ENCODE data around the gene FLT3LG.

DNA sequence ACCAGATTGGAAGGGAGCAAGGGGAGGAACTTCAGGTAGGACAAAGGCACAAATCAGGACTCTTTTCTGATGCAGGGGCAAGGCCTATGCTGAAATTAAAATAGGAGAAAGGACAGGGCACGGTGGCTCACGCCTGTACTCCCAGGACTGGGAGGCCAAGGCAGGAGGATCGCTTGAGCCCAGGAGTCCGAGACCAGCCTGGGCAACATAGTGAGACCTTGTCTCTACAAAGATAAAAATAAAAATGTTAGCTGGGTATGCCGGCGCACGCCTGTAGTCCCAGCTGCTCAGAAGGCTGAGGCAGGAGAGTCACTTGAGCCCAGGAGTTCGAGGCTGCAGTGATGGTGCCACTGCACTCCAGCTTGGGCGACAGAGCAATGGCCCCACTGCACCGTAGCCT is 38.3 kb upstream of the FLT3LG start:
- TF ChIP-seq, protein P1, sequence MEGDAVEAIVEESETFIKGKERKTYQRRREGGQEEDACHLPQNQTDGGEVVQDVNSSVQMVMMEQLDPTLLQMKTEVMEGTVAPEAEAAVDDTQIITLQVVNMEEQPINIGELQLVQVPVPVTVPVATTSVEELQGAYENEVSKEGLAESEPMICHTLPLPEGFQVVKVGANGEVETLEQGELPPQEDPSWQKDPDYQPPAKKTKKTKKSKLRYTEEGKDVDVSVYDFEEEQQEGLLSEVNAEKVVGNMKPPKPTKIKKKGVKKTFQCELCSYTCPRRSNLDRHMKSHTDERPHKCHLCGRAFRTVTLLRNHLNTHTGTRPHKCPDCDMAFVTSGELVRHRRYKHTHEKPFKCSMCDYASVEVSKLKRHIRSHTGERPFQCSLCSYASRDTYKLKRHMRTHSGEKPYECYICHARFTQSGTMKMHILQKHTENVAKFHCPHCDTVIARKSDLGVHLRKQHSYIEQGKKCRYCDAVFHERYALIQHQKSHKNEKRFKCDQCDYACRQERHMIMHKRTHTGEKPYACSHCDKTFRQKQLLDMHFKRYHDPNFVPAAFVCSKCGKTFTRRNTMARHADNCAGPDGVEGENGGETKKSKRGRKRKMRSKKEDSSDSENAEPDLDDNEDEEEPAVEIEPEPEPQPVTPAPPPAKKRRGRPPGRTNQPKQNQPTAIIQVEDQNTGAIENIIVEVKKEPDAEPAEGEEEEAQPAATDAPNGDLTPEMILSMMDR (conservative IDR thresholded peaks at IDR 0.05; ENCODE audit: low read depth in 2 of 2), result no peak
- TF ChIP-seq EZH2 (IDR thresholded peaks at IDR 0.05; ENCODE audit: low read depth, unreplicated experiment) (no peak), ZNF114 (CRISPR knock-in tag; IDR thresholded peaks at IDR 0.05) (no peak)
- TF ChIP-seq, protein P2, sequence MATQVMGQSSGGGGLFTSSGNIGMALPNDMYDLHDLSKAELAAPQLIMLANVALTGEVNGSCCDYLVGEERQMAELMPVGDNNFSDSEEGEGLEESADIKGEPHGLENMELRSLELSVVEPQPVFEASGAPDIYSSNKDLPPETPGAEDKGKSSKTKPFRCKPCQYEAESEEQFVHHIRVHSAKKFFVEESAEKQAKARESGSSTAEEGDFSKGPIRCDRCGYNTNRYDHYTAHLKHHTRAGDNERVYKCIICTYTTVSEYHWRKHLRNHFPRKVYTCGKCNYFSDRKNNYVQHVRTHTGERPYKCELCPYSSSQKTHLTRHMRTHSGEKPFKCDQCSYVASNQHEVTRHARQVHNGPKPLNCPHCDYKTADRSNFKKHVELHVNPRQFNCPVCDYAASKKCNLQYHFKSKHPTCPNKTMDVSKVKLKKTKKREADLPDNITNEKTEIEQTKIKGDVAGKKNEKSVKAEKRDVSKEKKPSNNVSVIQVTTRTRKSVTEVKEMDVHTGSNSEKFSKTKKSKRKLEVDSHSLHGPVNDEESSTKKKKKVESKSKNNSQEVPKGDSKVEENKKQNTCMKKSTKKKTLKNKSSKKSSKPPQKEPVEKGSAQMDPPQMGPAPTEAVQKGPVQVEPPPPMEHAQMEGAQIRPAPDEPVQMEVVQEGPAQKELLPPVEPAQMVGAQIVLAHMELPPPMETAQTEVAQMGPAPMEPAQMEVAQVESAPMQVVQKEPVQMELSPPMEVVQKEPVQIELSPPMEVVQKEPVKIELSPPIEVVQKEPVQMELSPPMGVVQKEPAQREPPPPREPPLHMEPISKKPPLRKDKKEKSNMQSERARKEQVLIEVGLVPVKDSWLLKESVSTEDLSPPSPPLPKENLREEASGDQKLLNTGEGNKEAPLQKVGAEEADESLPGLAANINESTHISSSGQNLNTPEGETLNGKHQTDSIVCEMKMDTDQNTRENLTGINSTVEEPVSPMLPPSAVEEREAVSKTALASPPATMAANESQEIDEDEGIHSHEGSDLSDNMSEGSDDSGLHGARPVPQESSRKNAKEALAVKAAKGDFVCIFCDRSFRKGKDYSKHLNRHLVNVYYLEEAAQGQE (IDR thresholded peaks at IDR 0.05; ENCODE audit: unreplicated experiment), result no peak
